Panc1 (cell line): Measurements from ENCODE around the gene CDX1. TPM values are rescaled to one million over a fixed set of nuclear protein-coding genes. Genes with fewer than 3 reads are reported as not detected.

Experiments
- ATAC-seq: fragments of 200-7000 bp; cut with Tn5 transposase; 2 replicates; pipeline ENCODE4 v1.9.1; 2020; ENCODE audit warnings: mild to moderate bottlenecking, moderate library complexity
- BruUV-seq: library from RNA; stranded (reverse); fragments of 400-500 nt; replicated peaks from 2 replicates; lab custom pipeline; 2021; lab: Mats Ljungman, UMichigan
- CTCF ChIA-PET: fragments of 300-600 bp; sonication (Branson Sonifier 250); formaldehyde crosslinking; loops from one replicate; lab custom pipeline; 2022; ENCODE audit warnings: antibody characterized with exemption; lab: Charles Lee
- POLR2A ChIA-PET: fragments of 300-600 bp; sonication (Branson Sonifier 250); formaldehyde crosslinking; loops from one replicate; lab custom pipeline; 2022; ENCODE audit warnings: antibody characterized with exemption; lab: Charles Lee
- DNase-seq: peaks from one replicate; pipeline ENCODE4 v3.0.0-alpha.2; 2010; ENCODE audit warnings: low read depth, low spot score
- H3K27ac ChIP-seq: 2 replicates; pipeline ENCODE4 v1.5.1; 2011; ENCODE audit warnings: mild to moderate bottlenecking, low read length, inconsistent platforms
- H3K27me3 ChIP-seq: fragments of 200-500 bp; sonication (Bioruptor generic); 2 replicates; pipeline ENCODE4 v1.6.0; 2014; ENCODE audit warnings: low read length, inconsistent platforms; ENCODE audit not compliant: control insufficient read depth, insufficient read depth
- H3K36me3 ChIP-seq: fragments of 200-500 bp; sonication (Bioruptor generic); 2 replicates; pipeline ENCODE4 v1.5.1; 2014; ENCODE audit warnings: inconsistent platforms, mild to moderate bottlenecking, low read length, moderate library complexity; ENCODE audit not compliant: control insufficient read depth, insufficient read depth
- H3K4me1 ChIP-seq: 2 replicates; pipeline ENCODE4 v1.5.1; 2011; ENCODE audit warnings: inconsistent platforms, mild to moderate bottlenecking, low read length, moderate library complexity; ENCODE audit not compliant: control insufficient read depth, insufficient read depth
- H3K4me3 ChIP-seq, 2 experiments: 2 replicates each; pipeline ENCODE4 v1.5.1; 2011 to 2012; ENCODE audit warnings: low read depth in 2 of 2, low read length in 2 of 2, mild to moderate bottlenecking in 2 of 2, inconsistent platforms in 1 of 2, moderate library complexity in 1 of 2
- H3K9me3 ChIP-seq: fragments of 200-500 bp; sonication (Bioruptor generic); 2 replicates; pipeline ENCODE4 v1.5.1; 2014; ENCODE audit warnings: low read depth, mild to moderate bottlenecking, inconsistent platforms, low read length, moderate library complexity; ENCODE audit not compliant: control insufficient read depth, insufficient read depth
- CTCF ChIP-seq: fragments of 450-650 bp; IDR thresholded peaks from 2 replicates; pipeline ENCODE4 v1.5.1; 2017; ENCODE audit warnings: mild to moderate bottlenecking
- POLR2AphosphoS5 ChIP-seq: IDR thresholded peaks from 2 replicates; pipeline ENCODE4 v1.6.1; 2012; ENCODE audit warnings: mild to moderate bottlenecking, low read depth, low read length, moderate library complexity
- SIN3A ChIP-seq: IDR thresholded peaks from 2 replicates; pipeline ENCODE4 v1.6.1; 2012; ENCODE audit warnings: low read depth, mild to moderate bottlenecking, low read length, moderate library complexity, borderline replicate concordance; ENCODE audit not compliant: insufficient read depth
- TCF7L2 ChIP-seq: IDR thresholded peaks from 2 replicates; pipeline ENCODE4 v1.6.1; 2011; ENCODE audit warnings: mild to moderate bottlenecking, low read depth, low read length, inconsistent platforms
- in situ Hi-C: cut with HindIII; loops from 2 replicates; pipeline ENCODE4 v1.10.0; 2016; ENCODE audit warnings: low sequenced_read_pairs, low pct_unique_long_range_greater_than_20kb
- intact Hi-C: fragments of 100-400 bp; cut with micrococcal nuclease; formaldehyde crosslinking; loops from one replicate; pipeline ENCODE4 v1.10.0; 2022; ENCODE audit not compliant: unreplicated experiment
- total RNA-seq: library from RNA; stranded (reverse); gene quantifications from one replicate; pipeline ENCODE4 v1.2.1, GENCODE V29; 2021; ENCODE audit not compliant: unreplicated experiment
- TF ChIP-seq, protein P1 (sequence below), 2 experiments: IDR thresholded peaks; 2 replicates each; pipeline ENCODE4 v1.6.1; 2011 to 2012; ENCODE audit warnings: low read depth in 2 of 2, control low read depth in 1 of 2, low read length in 1 of 2, mild to moderate bottlenecking in 1 of 2, moderate library complexity in 1 of 2; ENCODE audit not compliant: insufficient read depth in 1 of 2

Gene CDX1
- total RNA-seq, 1 experiment from 2014 or later: not detected

DNA sequence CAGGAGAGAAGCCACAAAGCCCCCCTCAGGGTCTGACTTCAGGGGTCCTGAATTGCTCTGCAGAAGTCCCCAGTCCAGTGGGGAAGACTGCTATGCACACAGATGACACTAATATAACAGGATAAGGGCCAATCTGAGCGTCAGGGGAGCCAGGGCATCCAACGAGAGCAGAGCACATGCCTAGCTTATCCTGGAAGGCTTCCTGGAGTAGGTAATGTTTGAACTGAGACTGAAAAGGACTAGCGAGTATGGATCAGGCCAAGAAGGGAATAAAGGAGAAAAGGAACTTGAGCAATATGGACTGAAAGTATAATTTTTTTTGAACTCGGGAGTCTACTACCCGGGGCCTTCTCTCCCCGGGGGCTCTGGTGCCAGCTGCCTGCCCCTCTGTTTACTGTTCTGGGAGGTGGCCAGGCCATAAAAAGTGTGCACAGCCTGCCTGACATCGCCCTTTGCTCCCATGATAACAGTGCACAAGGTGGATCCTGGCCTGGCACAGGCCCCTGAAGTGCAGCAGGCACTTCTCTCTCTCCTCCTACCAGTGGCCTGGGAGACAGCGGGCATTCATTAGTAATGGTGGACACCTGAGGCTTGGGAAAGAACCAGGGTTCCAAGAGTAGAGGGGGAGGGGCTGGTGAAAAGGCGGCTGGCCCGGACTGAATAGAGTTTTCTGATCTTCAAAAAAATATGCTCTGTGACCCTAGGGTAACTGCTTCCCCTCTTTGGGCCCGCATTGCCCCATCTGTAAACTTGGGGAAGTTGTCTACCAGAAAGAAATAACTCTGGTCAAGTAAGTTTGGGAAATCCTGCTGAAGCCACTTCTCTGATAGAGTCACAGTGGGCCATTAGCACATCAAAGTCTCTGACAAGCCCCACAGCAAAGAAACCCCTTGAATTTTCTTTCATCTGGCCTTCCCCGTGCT, 18.7 kb downstream of the CDX1 start:
- Histone ChIP-seq H3K4me1 (no peaks in the 10 kb centered on the region), H3K4me3 (no peak overlapping the region), H3K27me3 (peaks cover 9% of the 10 kb centered on the region), H3K9me3 (no peaks in the 10 kb centered on the region), H3K36me3 (no peaks in the 10 kb centered on the region), H3K27ac (no peak overlapping the region)
- no peak for ATAC-seq
- TF ChIP-seq CTCF (no peak), SIN3A (no peak), TCF7L2 (no peak), POLR2AphosphoS5 (no peak)
- TF ChIP-seq, protein P1, sequence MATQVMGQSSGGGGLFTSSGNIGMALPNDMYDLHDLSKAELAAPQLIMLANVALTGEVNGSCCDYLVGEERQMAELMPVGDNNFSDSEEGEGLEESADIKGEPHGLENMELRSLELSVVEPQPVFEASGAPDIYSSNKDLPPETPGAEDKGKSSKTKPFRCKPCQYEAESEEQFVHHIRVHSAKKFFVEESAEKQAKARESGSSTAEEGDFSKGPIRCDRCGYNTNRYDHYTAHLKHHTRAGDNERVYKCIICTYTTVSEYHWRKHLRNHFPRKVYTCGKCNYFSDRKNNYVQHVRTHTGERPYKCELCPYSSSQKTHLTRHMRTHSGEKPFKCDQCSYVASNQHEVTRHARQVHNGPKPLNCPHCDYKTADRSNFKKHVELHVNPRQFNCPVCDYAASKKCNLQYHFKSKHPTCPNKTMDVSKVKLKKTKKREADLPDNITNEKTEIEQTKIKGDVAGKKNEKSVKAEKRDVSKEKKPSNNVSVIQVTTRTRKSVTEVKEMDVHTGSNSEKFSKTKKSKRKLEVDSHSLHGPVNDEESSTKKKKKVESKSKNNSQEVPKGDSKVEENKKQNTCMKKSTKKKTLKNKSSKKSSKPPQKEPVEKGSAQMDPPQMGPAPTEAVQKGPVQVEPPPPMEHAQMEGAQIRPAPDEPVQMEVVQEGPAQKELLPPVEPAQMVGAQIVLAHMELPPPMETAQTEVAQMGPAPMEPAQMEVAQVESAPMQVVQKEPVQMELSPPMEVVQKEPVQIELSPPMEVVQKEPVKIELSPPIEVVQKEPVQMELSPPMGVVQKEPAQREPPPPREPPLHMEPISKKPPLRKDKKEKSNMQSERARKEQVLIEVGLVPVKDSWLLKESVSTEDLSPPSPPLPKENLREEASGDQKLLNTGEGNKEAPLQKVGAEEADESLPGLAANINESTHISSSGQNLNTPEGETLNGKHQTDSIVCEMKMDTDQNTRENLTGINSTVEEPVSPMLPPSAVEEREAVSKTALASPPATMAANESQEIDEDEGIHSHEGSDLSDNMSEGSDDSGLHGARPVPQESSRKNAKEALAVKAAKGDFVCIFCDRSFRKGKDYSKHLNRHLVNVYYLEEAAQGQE (IDR thresholded peaks at IDR 0.05; ENCODE audit: insufficient read depth in 1 of 2, low read depth in 2 of 2, low read length in 1 of 2): no peak
- in situ Hi-C loops: no loop called here
- POLR2A ChIA-PET: no interaction called here
- no peak for DNase-seq
- BruUV-seq: no TSS peak
- CTCF ChIA-PET: no interaction called here
- intact Hi-C loops: no loop called here

DNA sequence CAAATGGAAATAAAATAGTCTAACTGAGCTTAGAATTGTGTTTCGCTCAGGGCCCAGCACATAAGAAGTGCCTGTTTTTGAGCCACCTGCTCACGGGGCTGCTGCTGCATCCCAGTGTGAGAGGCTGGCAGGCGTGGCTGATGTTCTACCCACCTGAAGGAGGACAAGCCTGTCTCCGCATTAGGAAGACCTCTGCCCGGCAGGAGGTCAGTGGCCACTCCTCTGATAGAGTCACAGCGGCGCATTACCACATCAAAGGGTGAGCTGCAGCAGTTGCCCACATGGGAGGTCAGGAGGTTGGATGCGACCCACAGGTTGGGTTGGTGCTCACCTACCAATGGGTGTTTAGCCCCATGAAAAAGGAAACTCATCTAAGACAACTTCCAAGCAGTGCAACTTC, 19.6 kb downstream of the CDX1 start:
- POLR2A ChIA-PET: interaction anchor here (0.6 kb wide), 1 partner anchor 12 kb away, joined by 4 read pairs; no protein-coding TSS in a partner anchor
- H3K36me3 ChIP-seq: no peaks in the 10 kb centered on the region
- DNase-seq (no peak), ATAC-seq (no peak)
- no TSS peak for BruUV-seq
- in situ Hi-C loops (no loop called here), intact Hi-C loops (no loop called here)
- H3K9me3 ChIP-seq: no peaks in the 10 kb centered on the region
- TF ChIP-seq TCF7L2: no peak
- no peak for TF ChIP-seq POLR2AphosphoS5
- TF ChIP-seq, protein P1 (IDR thresholded peaks at IDR 0.05; ENCODE audit: insufficient read depth in 1 of 2, low read depth in 2 of 2, low read length in 1 of 2): no peak
- no peak for TF ChIP-seq SIN3A
- no peak for TF ChIP-seq CTCF
- no peaks in the 10 kb centered on the region for H3K4me1 ChIP-seq
- no peak overlapping the region for H3K4me3 ChIP-seq
- CTCF ChIA-PET: no interaction called here
- no peak overlapping the region for H3K27ac ChIP-seq
- H3K27me3 ChIP-seq: peaks cover 9% of the 10 kb centered on the region
